C4-2B (cell line): ENCODE data around the gene CD1B.

Experiments used
- ZFX ChIP-seq: fragments of 450-650 bp; IDR thresholded peaks from 2 replicates; pipeline ENCODE4 v1.6.1; 2017
- TF ChIP-seq, protein P1 (sequence below): fragments of 450-650 bp; conservative IDR thresholded peaks from 2 replicates; pipeline ENCODE4 v1.5.1; 2017; ENCODE audit warnings: mild to moderate bottlenecking

DNA sequence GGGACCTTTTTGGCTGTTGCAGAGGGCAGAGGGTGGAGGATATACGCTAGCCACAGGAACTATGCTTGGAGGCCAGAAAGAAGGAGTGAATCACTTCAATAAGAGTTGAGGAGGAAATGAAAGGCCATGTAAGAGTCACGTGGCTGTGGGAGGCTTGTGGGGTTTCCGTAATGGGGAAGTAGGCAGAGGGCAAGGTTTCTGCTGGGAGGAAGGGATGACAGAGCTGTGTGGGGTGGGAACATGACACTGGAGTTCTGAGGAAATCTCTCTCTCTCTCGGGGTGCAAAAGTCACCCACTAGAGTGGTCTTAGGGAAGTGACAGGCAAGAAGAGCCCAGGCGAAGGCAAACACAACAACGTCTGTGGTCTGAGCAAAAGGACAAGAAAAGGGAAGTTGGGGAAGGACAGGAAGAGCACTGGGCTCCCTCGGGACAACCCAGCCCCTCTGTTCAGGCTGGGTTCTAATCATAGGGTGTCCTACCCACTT is 45.5 kb downstream of the CD1B start:
- TF ChIP-seq ZFX, result no peak
- TF ChIP-seq, protein P1, sequence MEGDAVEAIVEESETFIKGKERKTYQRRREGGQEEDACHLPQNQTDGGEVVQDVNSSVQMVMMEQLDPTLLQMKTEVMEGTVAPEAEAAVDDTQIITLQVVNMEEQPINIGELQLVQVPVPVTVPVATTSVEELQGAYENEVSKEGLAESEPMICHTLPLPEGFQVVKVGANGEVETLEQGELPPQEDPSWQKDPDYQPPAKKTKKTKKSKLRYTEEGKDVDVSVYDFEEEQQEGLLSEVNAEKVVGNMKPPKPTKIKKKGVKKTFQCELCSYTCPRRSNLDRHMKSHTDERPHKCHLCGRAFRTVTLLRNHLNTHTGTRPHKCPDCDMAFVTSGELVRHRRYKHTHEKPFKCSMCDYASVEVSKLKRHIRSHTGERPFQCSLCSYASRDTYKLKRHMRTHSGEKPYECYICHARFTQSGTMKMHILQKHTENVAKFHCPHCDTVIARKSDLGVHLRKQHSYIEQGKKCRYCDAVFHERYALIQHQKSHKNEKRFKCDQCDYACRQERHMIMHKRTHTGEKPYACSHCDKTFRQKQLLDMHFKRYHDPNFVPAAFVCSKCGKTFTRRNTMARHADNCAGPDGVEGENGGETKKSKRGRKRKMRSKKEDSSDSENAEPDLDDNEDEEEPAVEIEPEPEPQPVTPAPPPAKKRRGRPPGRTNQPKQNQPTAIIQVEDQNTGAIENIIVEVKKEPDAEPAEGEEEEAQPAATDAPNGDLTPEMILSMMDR, result no peak
